Left ventricle myocardium inferior (tissue), 1 donor: Measurements from ENCODE around the gene P2RX3. TPM values are rescaled to one million over a fixed set of nuclear protein-coding genes. Genes with fewer than 3 reads are reported as not detected.
A peak's percentile ranks its signal among the peaks of the same experiment; 100 is the strongest.

ENCODE experiments used
- DNase-seq: peaks from one replicate; pipeline ENCODE4 v3.0.0-alpha.2; 2020
- H3K27ac ChIP-seq: fragments of 200-600 bp; replicated peaks from 2 replicates; pipeline ENCODE4 v1.8.0; 2021
- H3K27me3 ChIP-seq: fragments of 200-600 bp; 2 replicates; pipeline ENCODE4 v1.8.0; 2021; ENCODE audit warnings: low read depth
- H3K36me3 ChIP-seq: fragments of 200-600 bp; 2 replicates; pipeline ENCODE4 v1.8.0; 2021
- H3K4me1 ChIP-seq: fragments of 200-600 bp; 2 replicates; pipeline ENCODE4 v1.8.0; 2021
- H3K4me3 ChIP-seq: fragments of 200-600 bp; 2 replicates; pipeline ENCODE4 v1.8.0; 2021; ENCODE audit warnings: mild to moderate bottlenecking, moderate library complexity
- H3K9me3 ChIP-seq: fragments of 200-600 bp; replicated peaks from 2 replicates; pipeline ENCODE4 v1.8.0; 2021
- CTCF ChIP-seq: fragments of 200-600 bp; IDR thresholded peaks from 2 replicates; pipeline ENCODE4 v1.8.0; 2021; ENCODE audit warnings: antibody characterized with exemption, mild to moderate bottlenecking, borderline replicate concordance
- intact Hi-C: fragments of 100-400 bp; cut with micrococcal nuclease; formaldehyde crosslinking; loops from one replicate; pipeline ENCODE4 v1.11.0; 2022
- total RNA-seq: library from RNA; stranded (reverse); fragmentation: NEBNext Ultra II Directional; extraction: Animal tissue kit (Norgen Biotek cat#: 25700); gene quantifications from one replicate; pipeline ENCODE4 v1.2.1, GENCODE V29; 2021
- donor health status: DM: no; HTN: yes; CAD: no; lungs with severe emphysema.

The P2RX3 gene
- total RNA-seq, 1 donor from 2014 or later, result 1.4 TPM

- no peak for TF ChIP-seq CTCF
- H3K9me3 ChIP-seq, result no peaks in the 10 kb centered on the region
- H3K36me3 ChIP-seq, result no peaks in the 10 kb centered on the region
- no peaks in the 10 kb centered on the region for H3K27me3 ChIP-seq
- no peak overlapping the region for H3K4me3 ChIP-seq
- intact Hi-C loops, result no loop called here
- H3K27ac ChIP-seq, result peak overlapping the region; percentile 64
- peaks cover 22% of the 10 kb centered on the region for H3K4me1 ChIP-seq
- no peak for DNase-seq
Measured at GRCh38 chr11:57357856-57358255, 19.7 kb downstream of the P2RX3 start.

GRCh38 chr11:57358543-57358961 lies 20.4 kb downstream of the P2RX3 start:
- Histone ChIP-seq H3K27me3 (no peaks in the 10 kb centered on the region), H3K9me3 (no peaks in the 10 kb centered on the region), H3K4me3 (no peak overlapping the region), H3K4me1 (peaks cover 22% of the 10 kb centered on the region), H3K27ac (peak overlapping the region; percentile 64), H3K36me3 (no peaks in the 10 kb centered on the region)
- intact Hi-C loops, result no loop called here
- no peak for DNase-seq
- no peak for TF ChIP-seq CTCF

GRCh38 chr11:57358991-57359390 lies 20.8 kb downstream of the P2RX3 start:
- peaks cover 22% of the 10 kb centered on the region for H3K4me1 ChIP-seq
- no peak overlapping the region for H3K4me3 ChIP-seq
- no peaks in the 10 kb centered on the region for H3K36me3 ChIP-seq
- no peak for DNase-seq
- no peak for TF ChIP-seq CTCF
- H3K9me3 ChIP-seq, result no peaks in the 10 kb centered on the region
- intact Hi-C loops, result no loop called here
- H3K27me3 ChIP-seq, result no peaks in the 10 kb centered on the region
- H3K27ac ChIP-seq, result no peak overlapping the region

GRCh38 chr11:57359396-57359795 lies 21.2 kb downstream of the P2RX3 start:
- no peak overlapping the region for H3K27ac ChIP-seq
- peaks cover 22% of the 10 kb centered on the region for H3K4me1 ChIP-seq
- no peaks in the 10 kb centered on the region for H3K9me3 ChIP-seq
- H3K27me3 ChIP-seq, result no peaks in the 10 kb centered on the region
- no peak for DNase-seq
- H3K36me3 ChIP-seq, result no peaks in the 10 kb centered on the region
- no peak for TF ChIP-seq CTCF
- intact Hi-C loops, result no loop called here
- H3K4me3 ChIP-seq, result no peak overlapping the region

GRCh38 chr11:57359896-57360690 lies 21.9 kb downstream of the P2RX3 start:
- intact Hi-C loops, result no loop called here

More at GRCh38 chr11:57359896-57360690, 21.9 kb downstream of the P2RX3 start:
- TF ChIP-seq CTCF, result no peak
- peaks cover 4% of the 10 kb centered on the region for H3K27me3 ChIP-seq
- H3K9me3 ChIP-seq, result no peaks in the 10 kb centered on the region
- H3K4me3 ChIP-seq, result no peak overlapping the region
- H3K27ac ChIP-seq, result no peak overlapping the region
- peaks cover 22% of the 10 kb centered on the region for H3K4me1 ChIP-seq
- H3K36me3 ChIP-seq, result no peaks in the 10 kb centered on the region
- DNase-seq, result no peak
